Purkinje cell (primary cell): Measurements from ENCODE around the gene C20orf173. TPM values are rescaled to one million over a fixed set of nuclear protein-coding genes. Genes with fewer than 3 reads are reported as not detected.

Source experiments
- polyA plus RNA-seq: library from polyadenylated mRNA; unstranded; fragments of >200 nt; fragmentation: Nextera tagmentation; gene quantifications from 2 replicates; pipeline ENCODE4 v1.2.1, GENCODE V29; 2014

C20orf173 gene
- not detected in 2 replicates for polyA plus RNA-seq

GRCh38 chr20:35529552-35529951 lies at the start of gene C20orf173:
Gene C20orf173 (minus strand): TSS chr20:35529652. CDS start chr20:35529373, 279 bp downstream.

GRCh38 chr20:35541783-35542662 lies 12.6 kb upstream of the C20orf173 start, which contains the start of gene ERGIC3:
Gene ERGIC3 (plus strand): TSS chr20:35542078. CDS start chr20:35542098, 20 bp downstream.

Other genes with a start within 250 kb of the C20orf173 start
- 125 and 147 TPM in 2 replicates for gene EIF6, start 244.9 kb downstream of the C20orf173 start, polyA plus RNA-seq
- gene FAM83C, start 237.2 kb downstream of the C20orf173 start, polyA plus RNA-seq = not detected in 2 replicates
- 56.2 and 58.1 TPM in 2 replicates for gene UQCC1, start 117.7 kb downstream of the C20orf173 start, polyA plus RNA-seq
- gene GDF5, start 91.4 kb downstream of the C20orf173 start, polyA plus RNA-seq = 0.20 TPM in 1 of 2 replicates, not detected in the other
- gene CEP250, start 74.1 kb downstream of the C20orf173 start, polyA plus RNA-seq = 2.3 and 6.1 TPM in 2 replicates
- gene ERGIC3, start 12.4 kb upstream of the C20orf173 start, polyA plus RNA-seq = 146 and 164 TPM in 2 replicates
- gene SPAG4, start 86.2 kb upstream of the C20orf173 start, polyA plus RNA-seq = not detected in 2 replicates
- gene CPNE1, start 135.2 kb upstream of the C20orf173 start, polyA plus RNA-seq = 61.0 and 64.9 TPM in 2 replicates
- gene RBM12, start 135.2 kb upstream of the C20orf173 start, polyA plus RNA-seq = 5.4 and 5.5 TPM in 2 replicates
- gene NFS1, start 169.7 kb upstream of the C20orf173 start, polyA plus RNA-seq = 61.6 and 97.9 TPM in 2 replicates
- 384 and 446 TPM in 2 replicates for gene ROMO1, start 169.8 kb upstream of the C20orf173 start, polyA plus RNA-seq
- gene RBM39, start 212.6 kb upstream of the C20orf173 start, polyA plus RNA-seq = 121 and 138 TPM in 2 replicates
- gene PHF20, start 242.4 kb upstream of the C20orf173 start, polyA plus RNA-seq = 139 and 149 TPM in 2 replicates